Measurements from ENCODE around the gene ASPG.

DNA sequence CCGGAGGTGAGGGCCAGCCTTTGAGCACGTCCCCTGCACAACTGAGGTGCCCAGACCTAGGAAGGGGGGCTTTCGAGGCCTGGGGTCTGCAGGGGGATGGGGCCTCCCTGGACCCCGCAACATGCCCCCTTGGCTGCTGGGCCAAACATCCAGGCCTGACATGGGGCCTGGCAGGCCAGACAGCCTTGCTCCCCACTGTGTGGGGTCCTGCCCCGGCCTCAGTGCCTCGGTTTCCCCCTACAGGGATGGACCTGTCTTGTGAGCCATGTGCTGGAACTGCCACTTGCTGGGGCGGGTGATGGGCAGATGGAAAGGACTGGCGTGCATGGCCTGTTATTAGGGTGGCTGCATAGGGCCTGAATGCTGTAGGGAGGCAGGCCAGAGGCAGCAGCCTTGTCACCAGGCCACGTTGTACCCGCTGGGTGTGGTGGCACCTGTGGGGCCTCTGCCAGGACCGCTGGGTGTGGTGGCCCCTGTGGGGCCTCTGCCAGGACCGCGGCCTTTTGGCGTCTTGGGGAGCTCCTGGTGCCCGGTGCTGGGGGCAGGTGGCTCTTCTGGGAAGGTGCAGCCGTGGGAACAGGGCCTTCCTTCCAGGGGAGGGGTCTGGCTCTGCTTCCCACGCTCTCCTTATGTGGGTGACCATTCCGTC is 20.4 kb downstream of the ASPG start:
- TF ChIP-seq POLR2A (IDR thresholded peaks at IDR 0.05; ENCODE audit: low read depth, low read length) (no peak), POLR2AphosphoS5 (IDR thresholded peaks at IDR 0.05; ENCODE audit: low read depth, low read length) (no peak)
